Measurements from ENCODE around the gene C14orf93. TPM values are rescaled to one million over a fixed set of nuclear protein-coding genes. Genes with fewer than 3 reads are reported as not detected.

The C14orf93 gene
- total RNA-seq, 1 donor from 2014 or later, result 12.1 TPM

- Mint-ChIP-seq H3K9me3 (ENCODE audit: unreplicated experiment) (peaks cover 20% of the 10 kb centered on the region), H3K27me3 (ENCODE audit: unreplicated experiment) (peaks cover 7% of the 10 kb centered on the region), H3K36me3 (ENCODE audit: unreplicated experiment) (no peaks in the 10 kb centered on the region), H3K4me1 (ENCODE audit: low read depth, unreplicated experiment) (peaks cover 53% of the 10 kb centered on the region), H3K4me3 (ENCODE audit: unreplicated experiment) (peak overlapping the region; percentile 74), H3K27ac (ENCODE audit: unreplicated experiment) (peak overlapping the region; percentile 98)
- no peak for TF ChIP-seq CTCF (IDR thresholded peaks at IDR 0.05; ENCODE audit: partially characterized antibody, unreplicated experiment)
- DNase-seq, result no peak
Observed at GRCh38 chr14:23021889-23022442, 12.0 kb upstream of the C14orf93 start.

GRCh38 chr14:23021434-23021833, 11.5 kb upstream of the C14orf93 start:
- Mint-ChIP-seq H3K27ac (ENCODE audit: unreplicated experiment) (peak overlapping the region; percentile 98), H3K9me3 (ENCODE audit: unreplicated experiment) (peaks cover 20% of the 10 kb centered on the region), H3K36me3 (ENCODE audit: unreplicated experiment) (no peaks in the 10 kb centered on the region), H3K4me1 (ENCODE audit: low read depth, unreplicated experiment) (peaks cover 53% of the 10 kb centered on the region), H3K4me3 (ENCODE audit: unreplicated experiment) (peak overlapping the region; percentile 74), H3K27me3 (ENCODE audit: unreplicated experiment) (peaks cover 7% of the 10 kb centered on the region)
- DNase-seq, result no peak
- TF ChIP-seq CTCF (IDR thresholded peaks at IDR 0.05; ENCODE audit: partially characterized antibody, unreplicated experiment), result no peak

- peak overlapping the region; percentile 98 for H3K27ac Mint-ChIP-seq (ENCODE audit: unreplicated experiment)
- DNase-seq, result no peak
- peaks cover 7% of the 10 kb centered on the region for H3K27me3 Mint-ChIP-seq (ENCODE audit: unreplicated experiment)
- peaks cover 49% of the 10 kb centered on the region for H3K4me1 Mint-ChIP-seq (ENCODE audit: low read depth, unreplicated experiment)
- H3K4me3 Mint-ChIP-seq (ENCODE audit: unreplicated experiment), result peak overlapping the region; percentile 74
- H3K9me3 Mint-ChIP-seq (ENCODE audit: unreplicated experiment), result peaks cover 17% of the 10 kb centered on the region
- H3K36me3 Mint-ChIP-seq (ENCODE audit: unreplicated experiment), result no peaks in the 10 kb centered on the region
- no peak for TF ChIP-seq CTCF (IDR thresholded peaks at IDR 0.05; ENCODE audit: partially characterized antibody, unreplicated experiment)
Observed at GRCh38 chr14:23020143-23021128, 10.5 kb upstream of the C14orf93 start.

- no peaks in the 10 kb centered on the region for H3K36me3 Mint-ChIP-seq (ENCODE audit: unreplicated experiment)
- no peak overlapping the region for H3K4me3 Mint-ChIP-seq (ENCODE audit: unreplicated experiment)
- no peak for DNase-seq
- H3K27me3 Mint-ChIP-seq (ENCODE audit: unreplicated experiment), result peaks cover 3% of the 10 kb centered on the region
- peaks cover 6% of the 10 kb centered on the region for H3K9me3 Mint-ChIP-seq (ENCODE audit: unreplicated experiment)
- TF ChIP-seq CTCF (IDR thresholded peaks at IDR 0.05; ENCODE audit: partially characterized antibody, unreplicated experiment), result no peak
- no peak overlapping the region for H3K27ac Mint-ChIP-seq (ENCODE audit: unreplicated experiment)
- H3K4me1 Mint-ChIP-seq (ENCODE audit: low read depth, unreplicated experiment), result peaks cover 35% of the 10 kb centered on the region
Observed at GRCh38 chr14:23018107-23018506, 8.2 kb upstream of the C14orf93 start.

- H3K4me3 Mint-ChIP-seq (ENCODE audit: unreplicated experiment), result no peak overlapping the region
- H3K9me3 Mint-ChIP-seq (ENCODE audit: unreplicated experiment), result peaks cover 11% of the 10 kb centered on the region
- peaks cover 31% of the 10 kb centered on the region for H3K4me1 Mint-ChIP-seq (ENCODE audit: low read depth, unreplicated experiment)
- no peak for DNase-seq
- TF ChIP-seq CTCF (IDR thresholded peaks at IDR 0.05; ENCODE audit: partially characterized antibody, unreplicated experiment), result no peak
- no peaks in the 10 kb centered on the region for H3K36me3 Mint-ChIP-seq (ENCODE audit: unreplicated experiment)
- no peak overlapping the region for H3K27ac Mint-ChIP-seq (ENCODE audit: unreplicated experiment)
- H3K27me3 Mint-ChIP-seq (ENCODE audit: unreplicated experiment), result peaks cover 5% of the 10 kb centered on the region
Observed at GRCh38 chr14:23017091-23017490, 7.1 kb upstream of the C14orf93 start.
